GM13977 (cell line): ENCODE data around the gene GPSM3.

Experiments
- DNase-seq: peaks from one replicate; pipeline ENCODE4 v3.0.0; 2012; ENCODE audit warnings: low spot score
- CTCF ChIP-seq: IDR thresholded peaks from 2 replicates; pipeline ENCODE4 v1.5.1; 2012; ENCODE audit warnings: mild to moderate bottlenecking, control low read depth; ENCODE audit not compliant: insufficient read depth; ENCODE audit errors: extremely low read depth, missing control alignments
- in situ Hi-C: fragments of 300-500 bp; cut with MboI; formaldehyde crosslinking; loops from one replicate; pipeline ENCODE4 v1.12.0; 2022; ENCODE audit warnings: low sequenced_read_pairs, low pct_unique_long_range_greater_than_20kb, mixed read lengths, inconsistent platforms; ENCODE audit not compliant: unreplicated experiment

The GPSM3 gene

GRCh38 chr6:32167761-32168262 lies 24.6 kb downstream of the GPSM3 start:
- DNase-seq, result no peak
- no peak for TF ChIP-seq CTCF
- in situ Hi-C loops, result no loop called here

GRCh38 chr6:32167154-32167760 lies 25.2 kb downstream of the GPSM3 start:
- TF ChIP-seq CTCF, result no peak
- DNase-seq, result no peak
- in situ Hi-C loops, result no loop called here

- in situ Hi-C loops, result no loop called here
These were observed 25.9 kb downstream of the GPSM3 start for GRCh38 chr6:32166411-32167061.

GRCh38 chr6:32164295-32164694 lies 28.1 kb downstream of the GPSM3 start, which contains the start of gene EGFL8:
Gene EGFL8 (plus strand): TSS chr6:32164595. CDS start chr6:32166166, 1,571 bp downstream.
- no peak for TF ChIP-seq CTCF
- in situ Hi-C loops, result no loop called here
- DNase-seq, result no peak

More at GRCh38 chr6:32166411-32167061, 25.9 kb downstream of the GPSM3 start:
- no peak for TF ChIP-seq CTCF
- DNase-seq, result no peak

- in situ Hi-C loops, result no loop called here
- no peak for TF ChIP-seq CTCF
- DNase-seq, result no peak
These were observed 28.7 kb downstream of the GPSM3 start for GRCh38 chr6:32163559-32164258.

GRCh38 chr6:32158052-32158451 lies 34.4 kb downstream of the GPSM3 start:
- TF ChIP-seq CTCF, result no peak
- in situ Hi-C loops, result no loop called here
- no peak for DNase-seq
